Heart left ventricle (tissue), 16 donors: Measurements from ENCODE around the gene RAP1B. TPM values are rescaled to one million over a fixed set of nuclear protein-coding genes. Genes with fewer than 3 reads are reported as not detected.

Source experiments
- ATAC-seq, 4 donors: fragments of 200-7000 bp; cut with Tn5 transposase; one replicate each; pipeline ENCODE4 v1.9.1; 2020 to 2022; ENCODE audit warnings: moderate library complexity in 4 of 4, mild to moderate bottlenecking in 3 of 4, moderate number of reproducible peaks in 1 of 4
- DNase-seq, 5 donors: peaks; one replicate each; pipeline ENCODE4 v3.0.0-alpha.2; 2020
- H3K27ac ChIP-seq, 12 donors: fragments of 200-600 bp; sonication (generic) in 4 of 12; one replicate each; pipeline versions ENCODE4 v1.5.0 to v1.8.0; 2016 to 2022; ENCODE audit warnings: mild to moderate bottlenecking in 2 of 12
- H3K27me3 ChIP-seq, 9 donors: fragments of 200-600 bp; sonication (generic) in 2 of 9; one replicate each; pipeline versions ENCODE4 v1.5.1 to v1.8.0; 2016 to 2022; ENCODE audit warnings: mild to moderate bottlenecking in 3 of 9
- H3K36me3 ChIP-seq, 9 donors: fragments of 200-600 bp; sonication (generic) in 2 of 9; one replicate each; pipeline versions ENCODE4 v1.5.0 to v1.8.0; 2018 to 2022; ENCODE audit warnings: mild to moderate bottlenecking in 2 of 9
- H3K4me1 ChIP-seq, 12 donors: fragments of 200-600 bp; sonication (generic) in 4 of 12; one replicate each; pipeline versions ENCODE4 v1.5.0 to v1.8.0; 2016 to 2022; ENCODE audit warnings: mild to moderate bottlenecking in 3 of 12
- H3K4me3 ChIP-seq, 12 donors: fragments of 200-600 bp; sonication (generic) in 4 of 12; one replicate each; pipeline versions ENCODE4 v1.5.0 to v1.8.0; 2017 to 2022; ENCODE audit warnings: mild to moderate bottlenecking in 9 of 12, moderate library complexity in 4 of 12
- H3K9me3 ChIP-seq, 12 donors: fragments of 200-600 bp; sonication (generic) in 4 of 12; one replicate each; pipeline versions ENCODE4 v1.5.0 to v1.8.0; 2016 to 2022; ENCODE audit warnings: mild to moderate bottlenecking in 1 of 12
- CTCF ChIP-seq, 12 donors: fragments of 200-600 bp; sonication (generic) in 4 of 12; IDR thresholded peaks; one replicate each; pipeline versions ENCODE4 v1.5.0 to v1.8.0; 2018 to 2022; ENCODE audit warnings: antibody characterized with exemption in 12 of 12, mild to moderate bottlenecking in 5 of 12
- POLR2A ChIP-seq, 2 donors: fragments of 450-650 bp; IDR thresholded peaks; one replicate each; pipeline ENCODE4 v1.6.1; 2017; ENCODE audit warnings: antibody characterized with exemption in 2 of 2, mild to moderate bottlenecking in 2 of 2, moderate library complexity in 2 of 2
- WGBS, 4 donors: extraction: QIAGEN DNeasy Blood & Tissue Kit in 2 of 4; methylation state at CpG; one replicate each; pipeline versions ENCODE4 v1.1.5 to v1.1.7; 2013 to 2018; 5-methylcytosine and 5-hydroxymethylcytosine counted together
- intact Hi-C, 10 donors: fragments of 100-400 bp; cut with DNase I; formaldehyde crosslinking; loops; one replicate each; pipeline versions ENCODE4 v1.11.1 to v1.14.2; 2022
- polyA plus RNA-seq, 2 donors: library from polyadenylated mRNA; stranded (reverse); fragments of 200-250 nt; gene quantifications; one replicate each; pipeline ENCODE4 v1.2.3, GENCODE V29; 2013
- total RNA-seq, 9 donors: library from RNA; depleted of rRNA in 2 of 9; stranded (reverse); fragments of >200 nt in 2 of 9; fragmentation: NEBNext Ultra II Directional in 3 of 9; extraction: Animal tissue kit (Norgen Biotek cat#: 25700) in 3 of 9; gene quantifications; one replicate each; pipeline versions ENCODE4 v1.1.0 to v1.2.4, GENCODE V29; 2016 to 2023
- donor health status: ischemic (EF 13 %, LVEDD 7.1; RV severe dilation, severe dysfunction).
- donor health status: healthy with polysubstance abuse.
- donor health status: DM: no; HTN: yes; CAD: no.
- donor health status: DM: no; HTN: no; CAD: no.
- donor health status: ischemic (EF 25% LVEDD 6.9; RV normal size, moderate dysfunction).
- donor health status: ischemic (EF 25% LVEDD 5.7; RV mildly dilated, moderate dysfunction).
- donor health status: healthy.
- donor health status: DM: yes; HTN: yes; CAD: no.
- donor health status: ischemic (EF 35%, LVEDD 5.7; RV mildly dilated, moderate dysfunction).
- donor health status: nonischemic (EF 11% LVEDD 7.7; RV severe dilation, severe dysfunction).
- donor health status: DM: yes; HTN: yes; CAD: no.
- donor health status: PGD.
- donor health status: ischemic (EF 29% LVEDD 5.4; RV normal size, mild dysfunction).
- donor health status: nonischemic (EF 23%, LVEDD 6.1; RV moderate dilation, normal function).

The RAP1B gene
- total and polyA plus RNA-seq, 11 donors: 25.3 to 113 (median 52.2) TPM

- TF ChIP-seq POLR2A (IDR thresholded peaks at IDR 0.05) (no peak), CTCF (IDR thresholded peaks at IDR 0.05) (no peak)
- 65 to 79% (median 72%) methylated on average over 1 of the region's 1 CpG for WGBS, 4 donors
- intact Hi-C loops: no loop called here
- no peak overlapping the region for H3K27ac ChIP-seq
- ATAC-seq: no peak
- H3K4me1 ChIP-seq: peaks cover 0 to 15% (median 3%) of the 10 kb centered on the region in 12 donors
- H3K27me3 ChIP-seq: no peaks in the 10 kb centered on the region
- no peaks in the 10 kb centered on the region for H3K9me3 ChIP-seq
- DNase-seq: no peak
- no peak overlapping the region for H3K4me3 ChIP-seq
- H3K36me3 ChIP-seq: no peaks in the 10 kb centered on the region
Measured at GRCh38 chr12:68565391-68565903, 45.3 kb upstream of the RAP1B start.

- Histone ChIP-seq H3K27ac (no peak overlapping the region), H3K4me3 (no peak overlapping the region), H3K9me3 (no peaks in the 10 kb centered on the region), H3K27me3 (no peaks in the 10 kb centered on the region), H3K4me1 (peaks cover 0 to 15% (median 0%) of the 10 kb centered on the region in 12 donors), H3K36me3 (no peaks in the 10 kb centered on the region)
- WGBS, 4 donors: 81 to 95% (median 91%) methylated on average over 3 of the region's 3 CpGs
- DNase-seq: no peak
- no peak for TF ChIP-seq POLR2A (IDR thresholded peaks at IDR 0.05)
- no peak for ATAC-seq
- intact Hi-C loops: no loop called here
Measured at GRCh38 chr12:68568922-68569569, 41.7 kb upstream of the RAP1B start.

GRCh38 chr12:68572661-68573060, 38.0 kb upstream of the RAP1B start:
- Histone ChIP-seq H3K36me3 (no peaks in the 10 kb centered on the region), H3K9me3 (no peaks in the 10 kb centered on the region), H3K27ac (no peak overlapping the region), H3K4me1 (peaks cover 0 to 5% (median 0%) of the 10 kb centered on the region in 12 donors), H3K27me3 (no peaks in the 10 kb centered on the region), H3K4me3 (no peak overlapping the region)
- ATAC-seq (no peak), DNase-seq (no peak)
- no peak for TF ChIP-seq CTCF (IDR thresholded peaks at IDR 0.05)
- no peak for TF ChIP-seq POLR2A (IDR thresholded peaks at IDR 0.05)
- intact Hi-C loops: no loop called here
- WGBS, 4 donors: 61 to 74% (median 67%) methylated on average over 2 of the region's 2 CpGs

- 92 to 100% (median 95%) methylated on average over 1 of the region's 1 CpG for WGBS, 4 donors
- no peak for DNase-seq
- TF ChIP-seq POLR2A (IDR thresholded peaks at IDR 0.05) (no peak), CTCF (IDR thresholded peaks at IDR 0.05) (no peak)
Measured at GRCh38 chr12:68573406-68573805, 37.3 kb upstream of the RAP1B start.

More at GRCh38 chr12:68573406-68573805, 37.3 kb upstream of the RAP1B start:
- Histone ChIP-seq H3K9me3 (no peaks in the 10 kb centered on the region), H3K36me3 (no peaks in the 10 kb centered on the region), H3K27ac (no peak overlapping the region), H3K4me3 (no peak overlapping the region), H3K4me1 (peaks cover 0 to 5% (median 0%) of the 10 kb centered on the region in 12 donors), H3K27me3 (no peaks in the 10 kb centered on the region)
- intact Hi-C loops: no loop called here
- no peak for ATAC-seq
